GM23338 (cell line): Measurements from ENCODE around the gene CYB5A. TPM values are rescaled to one million over a fixed set of nuclear protein-coding genes. Genes with fewer than 3 reads are reported as not detected.

Experiments
- ATAC-seq: fragments of 200-7000 bp; cut with Tn5 transposase; 3 replicates; pipeline ENCODE4 v1.9.1; 2020
- DNase-seq: peaks from one replicate; pipeline ENCODE4 v3.0.0-alpha.2; 2015; ENCODE audit warnings: low spot score
- H2AFZ ChIP-seq: fragments of 200-600 bp; sonication (generic); 2 replicates; pipeline ENCODE4 v1.8.0; 2016; ENCODE audit warnings: antibody characterized with exemption, mild to moderate bottlenecking, moderate library complexity
- H3F3A ChIP-seq: fragments of 200-600 bp; sonication (generic); replicated peaks from 2 replicates; pipeline ENCODE4 v1.8.0; 2017; ENCODE audit warnings: antibody characterized with exemption, mixed run types, low read depth
- H3K27ac ChIP-seq: fragments of 200-600 bp; sonication (generic); 2 replicates; pipeline ENCODE4 v1.6.1; 2016; ENCODE audit warnings: low read depth
- H3K27me3 ChIP-seq: fragments of 200-600 bp; sonication (generic); 2 replicates; pipeline ENCODE4 v1.8.0; 2016; ENCODE audit warnings: mild to moderate bottlenecking, mixed run types, moderate library complexity; ENCODE audit not compliant: insufficient read depth
- H3K36me3 ChIP-seq: fragments of 200-600 bp; sonication (generic); 2 replicates; pipeline ENCODE4 v1.8.0; 2016; ENCODE audit warnings: mild to moderate bottlenecking; ENCODE audit not compliant: insufficient read depth
- H3K4me1 ChIP-seq: fragments of 200-600 bp; sonication (generic); 2 replicates; pipeline ENCODE4 v1.8.0; 2016; ENCODE audit warnings: mild to moderate bottlenecking, moderate library complexity; ENCODE audit not compliant: insufficient read depth
- H3K4me2 ChIP-seq: fragments of 200-600 bp; sonication (generic); 2 replicates; pipeline ENCODE4 v1.7.1; 2017; ENCODE audit warnings: mixed run types
- H3K4me3 ChIP-seq: fragments of 200-600 bp; sonication (generic); 2 replicates; pipeline ENCODE4 v1.6.1; 2016; ENCODE audit warnings: mixed run types
- H3K79me2 ChIP-seq: fragments of 200-600 bp; sonication (generic); replicated peaks from 2 replicates; pipeline ENCODE4 v1.8.0; 2017; ENCODE audit warnings: mild to moderate bottlenecking; ENCODE audit not compliant: insufficient read depth
- H3K9me2 ChIP-seq: fragments of 200-600 bp; sonication (generic); 2 replicates; pipeline ENCODE4 v1.8.0; 2017; ENCODE audit not compliant: insufficient read depth
- H4K20me1 ChIP-seq: fragments of 200-600 bp; sonication (generic); replicated peaks from 2 replicates; pipeline ENCODE4 v1.8.0; 2017; ENCODE audit warnings: mild to moderate bottlenecking; ENCODE audit not compliant: insufficient read depth
- H3K27ac Mint-ChIP-seq: 2 replicates; pipeline ENCODE4 v1.8.0; 2020; ENCODE audit warnings: inconsistent platforms, mild to moderate bottlenecking, moderate library complexity, mixed read lengths
- H3K27me3 Mint-ChIP-seq: 3 replicates; pipeline ENCODE4 v1.8.0; 2022; ENCODE audit warnings: low read depth, mild to moderate bottlenecking, moderate library complexity, mixed read lengths, inconsistent platforms; ENCODE audit not compliant: insufficient read depth, poor library complexity
- H3K36me3 Mint-ChIP-seq: 3 replicates; pipeline ENCODE4 v1.8.0; 2021; ENCODE audit warnings: low read depth, mild to moderate bottlenecking, inconsistent platforms, moderate library complexity, mixed read lengths
- H3K4me1 Mint-ChIP-seq: 3 replicates; pipeline ENCODE4 v1.8.0; 2020; ENCODE audit warnings: mild to moderate bottlenecking, inconsistent platforms, mixed read lengths
- H3K4me3 Mint-ChIP-seq: 3 replicates; pipeline ENCODE4 v1.8.0; 2021; ENCODE audit warnings: moderate library complexity, mild to moderate bottlenecking, inconsistent platforms, mixed read lengths
- H3K9me3 Mint-ChIP-seq: 3 replicates; pipeline ENCODE4 v1.8.0; 2020; ENCODE audit warnings: moderate library complexity, mild to moderate bottlenecking, inconsistent platforms, mixed read lengths
- CREB1 ChIP-seq: fragments of 250-450 bp; sonication (Bioruptor Pico); IDR thresholded peaks from 2 replicates; pipeline ENCODE4 v1.5.0; 2020; ENCODE audit warnings: low read depth, mild to moderate bottlenecking, moderate library complexity
- CTCF ChIP-seq, 2 experiments: fragments of 200-600 bp in 1 of 2; sonication (generic) in 1 of 2; conservative IDR thresholded peaks; 2 replicates each; pipeline versions ENCODE4 v1.5.1 to v1.6.1; 2016 to 2017; ENCODE audit warnings: antibody characterized with exemption in 2 of 2, low read depth in 2 of 2, mild to moderate bottlenecking in 2 of 2, moderate library complexity in 1 of 2
- ETS1 ChIP-seq: IDR thresholded peaks from 2 replicates; pipeline ENCODE4 v1.6.1; 2016; ENCODE audit warnings: antibody characterized with exemption
- EZH2phosphoT487 ChIP-seq: fragments of 200-600 bp; sonication (generic); IDR thresholded peaks from one replicate; pipeline ENCODE4 v1.8.1; 2018; ENCODE audit warnings: antibody characterized with exemption; ENCODE audit not compliant: unreplicated experiment
- JUNB ChIP-seq: IDR thresholded peaks from one replicate; pipeline ENCODE4 v1.6.1; 2016; ENCODE audit warnings: antibody characterized with exemption; ENCODE audit not compliant: unreplicated experiment
- POLR2AphosphoS5 ChIP-seq: IDR thresholded peaks from 2 replicates; pipeline ENCODE4 v1.6.1; 2016; ENCODE audit warnings: antibody characterized with exemption, low read depth
- STAT1 ChIP-seq: IDR thresholded peaks from one replicate; pipeline ENCODE4 v1.6.1; 2016; ENCODE audit warnings: antibody characterized with exemption; ENCODE audit not compliant: unreplicated experiment
- ZNF331 ChIP-seq: fragments of 250-450 bp; sonication (Bioruptor Pico); IDR thresholded peaks from 2 replicates; pipeline ENCODE4 v1.5.0; 2020; ENCODE audit warnings: low read depth, mild to moderate bottlenecking, moderate library complexity
- ZNF462 ChIP-seq: fragments of 250-450 bp; sonication (Bioruptor Pico); IDR thresholded peaks from 2 replicates; pipeline ENCODE4 v1.5.0; 2020; ENCODE audit warnings: mild to moderate bottlenecking, moderate library complexity
- polyA plus RNA-seq: library from polyadenylated mRNA; unstranded; fragments of >200 nt; fragmentation: Nextera tagmentation; extraction: Ambion mirVana; gene quantifications from 2 replicates; pipeline ENCODE4 v1.2.1, GENCODE V29; 2016
- total RNA-seq: library from RNA; depleted of rRNA; stranded (reverse); fragments of >200 nt; shearing (Covaris generic); gene quantifications from 2 replicates; pipeline ENCODE4 v1.2.3, GENCODE V29; 2014

Gene CYB5A
- total and polyA plus RNA-seq, 2 experiments from 2014 or later: 136 to 283 TPM

- TF ChIP-seq CTCF (conservative IDR thresholded peaks at IDR 0.05; ENCODE audit: low read depth in 2 of 2) (no peak), POLR2AphosphoS5 (no peak), CREB1 (CRISPR knock-in tag) (no peak), STAT1 (no peak)
Measured at GRCh38 chr18:74271635-74272034, 20.1 kb downstream of the CYB5A start (continued).

- no peaks in the 10 kb centered on the region; the same call in 1 of the 2 replicates for H3K36me3 ChIP-seq
- 0 out of 2 replicates have a peak overlapping the region, but pooled peaks have one; percentile 53 for H3K27ac Mint-ChIP-seq
- TF ChIP-seq CREB1 (CRISPR knock-in tag): no peak
- no peak for TF ChIP-seq STAT1
- TF ChIP-seq ZNF331: no peak
- no peak for TF ChIP-seq JUNB
- TF ChIP-seq ETS1: no peak
- no peak for TF ChIP-seq EZH2phosphoT487
- no peak for TF ChIP-seq ZNF462 (CRISPR knock-in tag)
- no peak for TF ChIP-seq CTCF (conservative IDR thresholded peaks at IDR 0.05; ENCODE audit: low read depth in 2 of 2)
Measured at GRCh38 chr18:74268933-74269620, 22.7 kb downstream of the CYB5A start.

More at GRCh38 chr18:74268933-74269620, 22.7 kb downstream of the CYB5A start:
- no peak for ATAC-seq
- peaks cover 81% of the 10 kb centered on the region for H3K79me2 ChIP-seq
- peaks cover 38% of the 10 kb centered on the region for H3K36me3 Mint-ChIP-seq
- H3K9me2 ChIP-seq: no peaks in the 10 kb centered on the region
- peaks cover 20% of the 10 kb centered on the region for H4K20me1 ChIP-seq
- H3K4me3 Mint-ChIP-seq: no peak overlapping the region
- peaks cover 4% of the 10 kb centered on the region for H3K27me3 Mint-ChIP-seq
- H3K27me3 ChIP-seq: no peaks in the 10 kb centered on the region
- H3K9me3 Mint-ChIP-seq: no peaks in the 10 kb centered on the region
- H3K27ac ChIP-seq: no peak overlapping the region
- H2AFZ ChIP-seq: no peak overlapping the region
- no peak overlapping the region for H3K4me3 ChIP-seq
- H3K4me1 Mint-ChIP-seq: peaks cover 41% of the 10 kb centered on the region
- no peak overlapping the region for H3K4me2 ChIP-seq
- H3K4me1 ChIP-seq: peaks cover 7% of the 10 kb centered on the region; the same call in 1 of the 2 replicates
- DNase-seq: no peak
- H3F3A ChIP-seq: no peaks in the 10 kb centered on the region
